SK-N-MC (cell line): ENCODE results near the gene EPHA8.

Experiments
- EZH2 ChIP-seq: fragments of 200-600 bp; sonication (generic); IDR thresholded peaks from one replicate; pipeline ENCODE4 v1.6.1; 2017; ENCODE audit warnings: antibody characterized with exemption
- POLR2AphosphoS5 ChIP-seq: IDR thresholded peaks from 2 replicates; pipeline ENCODE4 v1.6.1; 2012; ENCODE audit warnings: mild to moderate bottlenecking, low read depth, low read length, borderline replicate concordance

GRCh38 chr1:22609291-22609690 lies 46.0 kb downstream of the EPHA8 start:
- TF ChIP-seq POLR2AphosphoS5, result no peak
- TF ChIP-seq EZH2, result no peak
